Loucy (cell line): Measurements from ENCODE around the gene RPL10.

Experiments used
- H2AFZ ChIP-seq: fragments of 200-600 bp; sonication (generic); 2 replicates; pipeline ENCODE4 v1.6.0; 2016; ENCODE audit warnings: antibody characterized with exemption, mild to moderate bottlenecking, low read length, moderate library complexity
- H3F3A ChIP-seq: fragments of 200-600 bp; 2 replicates; pipeline ENCODE4 v1.6.0; 2016; ENCODE audit warnings: antibody characterized with exemption, low read depth, mild to moderate bottlenecking
- H3K27me3 ChIP-seq: fragments of 200-600 bp; sonication (generic); 2 replicates; pipeline ENCODE4 v1.6.1; 2014; ENCODE audit warnings: low read length, mild to moderate bottlenecking; ENCODE audit not compliant: insufficient read depth, poor library complexity, severe bottlenecking
- H3K36me3 ChIP-seq: fragments of 200-600 bp; sonication (generic); 2 replicates; pipeline ENCODE4 v1.6.1; 2016; ENCODE audit warnings: low read length; ENCODE audit not compliant: insufficient read depth
- H3K4me1 ChIP-seq: fragments of 200-600 bp; sonication (generic); 2 replicates; pipeline ENCODE4 v1.5.1; 2014; ENCODE audit warnings: low read length, mild to moderate bottlenecking; ENCODE audit not compliant: insufficient read depth, poor library complexity, severe bottlenecking
- H3K4me2 ChIP-seq: fragments of 200-600 bp; sonication (generic); 2 replicates; pipeline ENCODE4 v1.6.0; 2014; ENCODE audit warnings: antibody characterized with exemption, low read length, low read depth, mild to moderate bottlenecking; ENCODE audit not compliant: poor library complexity, severe bottlenecking
- H3K4me3 ChIP-seq: fragments of 200-600 bp; sonication (generic); 2 replicates; pipeline ENCODE4 v1.5.1; 2014; ENCODE audit warnings: low read length, mild to moderate bottlenecking, mixed read lengths; ENCODE audit not compliant: poor library complexity, severe bottlenecking
- H3K79me2 ChIP-seq: fragments of 200-600 bp; sonication (generic); 2 replicates; pipeline ENCODE4 v1.6.1; 2014; ENCODE audit warnings: low read length; ENCODE audit not compliant: insufficient read depth
- H3K9ac ChIP-seq: fragments of 200-600 bp; sonication (generic); 2 replicates; pipeline ENCODE4 v1.6.0; 2014; ENCODE audit warnings: mild to moderate bottlenecking, low read depth, low read length, moderate library complexity; ENCODE audit not compliant: poor library complexity, severe bottlenecking
- H3K9me2 ChIP-seq: fragments of 200-600 bp; sonication (generic); replicated peaks from 2 replicates; pipeline ENCODE4 v1.6.1; 2016; ENCODE audit warnings: low read depth, low read length, mixed read lengths
- H3K9me3 ChIP-seq: fragments of 200-600 bp; sonication (generic); 2 replicates; pipeline ENCODE4 v1.6.1; 2014; ENCODE audit warnings: mild to moderate bottlenecking, antibody characterized with exemption, low read length, low read depth; ENCODE audit not compliant: insufficient read depth
- H4K20me1 ChIP-seq: fragments of 200-600 bp; sonication (generic); 2 replicates; pipeline ENCODE4 v1.6.0; 2014; ENCODE audit warnings: antibody characterized with exemption, low read length, mild to moderate bottlenecking; ENCODE audit not compliant: insufficient read depth, poor library complexity, severe bottlenecking
- CTCF ChIP-seq: fragments of 200-600 bp; sonication (generic); conservative IDR thresholded peaks from 2 replicates; pipeline ENCODE4 v1.5.1; 2014; ENCODE audit warnings: mild to moderate bottlenecking, antibody characterized with exemption, low read length
- EZH2phosphoT487 ChIP-seq: fragments of 200-600 bp; IDR thresholded peaks from 2 replicates; pipeline ENCODE4 v1.6.1; 2018; ENCODE audit warnings: antibody characterized with exemption, mild to moderate bottlenecking, moderate library complexity, borderline replicate concordance

RPL10 gene

DNA sequence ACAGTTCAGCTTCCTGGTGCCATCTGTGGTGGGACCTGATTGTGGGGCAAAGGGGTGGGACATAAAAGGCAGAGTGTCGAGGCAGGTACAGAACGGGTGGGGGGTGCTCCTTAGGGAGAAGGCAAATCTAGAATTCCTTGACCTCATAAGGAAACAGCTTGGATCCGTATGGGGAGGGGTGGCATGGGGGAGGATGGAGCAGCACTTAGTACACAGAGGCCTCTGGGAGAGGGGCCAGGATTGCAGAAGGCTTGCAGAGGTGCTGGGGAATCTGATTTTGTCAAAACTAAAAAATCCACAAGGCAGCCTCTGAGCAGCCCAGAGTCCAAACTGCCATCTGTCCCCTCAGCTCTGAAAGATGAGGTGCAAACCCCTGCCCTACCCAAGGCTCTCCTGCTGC lies 21.4 kb upstream of the RPL10 start:
- TF ChIP-seq EZH2phosphoT487 (no peak), CTCF (no peak)
- peak overlapping the region; percentile 76 for H3K4me3 ChIP-seq
- no peak overlapping the region for H3K9ac ChIP-seq

DNA sequence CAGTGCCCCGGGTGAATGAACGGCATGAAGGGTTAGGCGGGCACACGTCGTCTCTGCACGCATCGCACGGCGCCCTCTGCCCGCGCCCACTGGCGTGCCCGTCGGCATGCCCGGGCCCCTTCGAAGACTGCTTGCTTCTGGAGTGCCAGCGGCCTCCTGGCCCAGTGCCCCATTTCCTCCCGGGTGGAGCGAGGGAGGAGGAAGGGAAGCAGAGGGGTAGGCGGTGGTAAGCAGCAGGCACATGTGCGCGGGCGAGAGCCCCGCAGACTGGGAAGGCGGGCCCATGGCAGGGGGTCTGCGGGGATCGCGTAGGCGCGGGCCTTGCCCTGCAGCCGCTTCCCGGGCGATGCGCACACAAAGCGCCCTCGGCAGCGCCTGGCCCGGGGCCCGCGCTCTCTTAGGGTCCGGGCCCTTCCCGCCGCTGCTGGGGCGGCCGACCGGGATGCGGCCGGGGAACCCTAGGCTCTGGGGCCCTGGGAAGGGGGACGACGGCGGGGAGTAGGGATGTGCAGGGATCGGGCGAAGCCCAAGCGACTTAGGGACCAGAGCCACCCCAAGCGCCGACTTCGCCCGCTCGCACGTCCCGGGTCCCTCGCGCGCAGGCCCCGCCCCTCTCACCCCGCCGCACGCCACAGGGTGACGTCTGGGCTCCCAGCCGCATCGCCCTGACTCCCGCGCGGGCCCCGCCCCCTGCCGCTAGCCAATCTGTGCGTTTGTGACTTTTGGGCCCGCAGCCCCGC lies 19.9 kb upstream of the RPL10 start:
- peaks cover 4% of the 10 kb centered on the region for H4K20me1 ChIP-seq
- no peaks in the 10 kb centered on the region for H3K9me2 ChIP-seq
- no peaks in the 10 kb centered on the region for H3K36me3 ChIP-seq
- no peaks in the 10 kb centered on the region for H3F3A ChIP-seq
- peak overlapping the region; percentile 76 for H3K4me3 ChIP-seq
- H3K4me1 ChIP-seq: peaks cover 6% of the 10 kb centered on the region
- peaks cover 18% of the 10 kb centered on the region; the same call in 1 of the 2 replicates for H3K79me2 ChIP-seq
- H3K4me2 ChIP-seq: peak overlapping the region; percentile 81
- H3K27me3 ChIP-seq: no peaks in the 10 kb centered on the region
- H2AFZ ChIP-seq: 0 out of 2 replicates have a peak overlapping the region, but pooled peaks have one; percentile 43
- no peaks in the 10 kb centered on the region for H3K9me3 ChIP-seq
- TF ChIP-seq CTCF (no peak), EZH2phosphoT487 (no peak)
- peak overlapping the region; percentile 89 for H3K9ac ChIP-seq

More for the DNA sequence above, 21.4 kb upstream of the RPL10 start:
- H3K27me3 ChIP-seq: no peaks in the 10 kb centered on the region
- H3K4me1 ChIP-seq: peaks cover 16% of the 10 kb centered on the region
- H3F3A ChIP-seq: no peaks in the 10 kb centered on the region
- no peaks in the 10 kb centered on the region for H3K36me3 ChIP-seq
- H4K20me1 ChIP-seq: peaks cover 4% of the 10 kb centered on the region
- peaks cover 18% of the 10 kb centered on the region; the same call in 1 of the 2 replicates for H3K79me2 ChIP-seq
- H2AFZ ChIP-seq: no peak overlapping the region
- H3K4me2 ChIP-seq: no peak overlapping the region
- no peaks in the 10 kb centered on the region for H3K9me3 ChIP-seq
- no peaks in the 10 kb centered on the region for H3K9me2 ChIP-seq

DNA sequence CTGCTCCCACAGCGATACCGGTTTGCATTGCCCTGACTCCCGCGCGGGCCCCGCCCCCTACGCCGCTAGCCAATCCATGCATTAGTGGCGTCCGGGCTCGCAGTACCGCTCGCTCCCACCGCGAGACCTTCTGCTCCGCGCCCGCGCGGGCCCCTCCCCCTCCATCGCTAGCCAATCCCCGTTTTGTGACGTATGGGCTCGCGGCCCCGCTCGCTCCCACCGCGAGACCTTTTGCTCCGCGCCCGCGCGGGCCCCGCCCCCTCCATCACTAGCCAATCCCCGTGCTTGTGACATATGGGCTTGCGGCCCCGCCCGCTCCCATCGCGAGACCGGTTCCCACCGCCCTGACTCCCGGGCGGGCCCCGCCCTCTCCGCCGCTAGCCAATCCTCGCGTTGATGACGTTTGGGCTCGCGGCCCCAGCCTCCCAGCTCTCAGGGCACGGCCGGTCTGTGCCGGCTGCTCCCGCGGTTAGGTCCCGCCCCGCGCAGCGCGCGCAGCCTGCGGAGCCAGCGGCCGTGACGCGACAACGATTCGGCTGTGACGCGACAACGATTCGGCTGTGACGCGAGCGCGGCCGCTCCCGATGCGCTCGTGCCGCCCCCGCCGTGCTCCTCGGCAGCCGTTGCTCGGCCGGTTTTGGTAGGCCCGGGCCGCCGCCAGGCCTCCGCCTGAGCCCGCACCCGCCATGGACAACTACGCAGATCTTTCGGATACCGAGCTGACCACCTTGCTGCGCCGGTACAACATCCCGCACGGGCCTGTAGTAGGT lies 19.2 kb upstream of the RPL10 start, which contains the start of gene EMD:
EMD (plus strand) TSS at position 497 of the 770 bp plus-strand sequence; CDS start at position 687, 190 bp downstream.
- peak within 1 kb of the TSS; percentile 98 for H3K9ac ChIP-seq
- peak within 1 kb of the TSS; percentile 85 for H3K4me2 ChIP-seq
- no peak for TF ChIP-seq CTCF
- TF ChIP-seq EZH2phosphoT487: no peak
- H3F3A ChIP-seq: no peaks in the 10 kb centered on the region
- H3K9me2 ChIP-seq: no peaks in the 10 kb centered on the region
- H3K4me3 ChIP-seq: peak within 1 kb of the TSS; percentile 86
- H3K4me1 ChIP-seq: peaks cover 6% of the 10 kb centered on the region
- H3K27me3 ChIP-seq: no peaks in the 10 kb centered on the region
- no peaks in the 10 kb centered on the region for H3K36me3 ChIP-seq
- H4K20me1 ChIP-seq: peaks cover 4% of the 10 kb centered on the region
- peaks cover 18% of the 10 kb centered on the region; the same call in 1 of the 2 replicates for H3K79me2 ChIP-seq
- 0 out of 2 replicates have a peak within 1 kb of the TSS, but pooled peaks have one; percentile 43 for H2AFZ ChIP-seq
- H3K9me3 ChIP-seq: no peaks in the 10 kb centered on the region
